Measurements from ENCODE around the gene CD81.

Gene CD81

GRCh38 chr11:2408671-2409070 is 31.6 kb downstream of the CD81 start:
- DNase-seq: no peak

GRCh38 chr11:2409126-2409525 is 32.0 kb downstream of the CD81 start:
- no peak for DNase-seq

GRCh38 chr11:2409611-2410468 is 32.7 kb downstream of the CD81 start:
- no peak for DNase-seq

- DNase-seq: no peak
Observed at GRCh38 chr11:2410616-2411015, 33.5 kb downstream of the CD81 start.

- no peak for DNase-seq
Observed at GRCh38 chr11:2411446-2412305, 34.6 kb downstream of the CD81 start.

- no peak for DNase-seq
Observed at GRCh38 chr11:2412323-2412722, 35.2 kb downstream of the CD81 start.

GRCh38 chr11:2413742-2414579 is 36.9 kb downstream of the CD81 start:
- DNase-seq: no peak

- DNase-seq: no peak
Observed at GRCh38 chr11:2414616-2415015, 37.5 kb downstream of the CD81 start.

- no peak for DNase-seq
Observed at GRCh38 chr11:2415171-2415570, 38.1 kb downstream of the CD81 start.

GRCh38 chr11:2415601-2416380 is 38.7 kb downstream of the CD81 start:
- DNase-seq: no peak

GRCh38 chr11:2416765-2417164 is 39.7 kb downstream of the CD81 start:
- no peak for DNase-seq

- no peak for DNase-seq
Observed at GRCh38 chr11:2417856-2418692, 41.0 kb downstream of the CD81 start.

- no peak for DNase-seq
Observed at GRCh38 chr11:2418693-2419360, 41.7 kb downstream of the CD81 start.

- peak; percentile 74 for DNase-seq
Observed at GRCh38 chr11:2419638-2420501, 42.8 kb downstream of the CD81 start.

- DNase-seq: peak; percentile 67
Observed at GRCh38 chr11:2420502-2421225, 43.6 kb downstream of the CD81 start.

- no peak for DNase-seq
Observed at GRCh38 chr11:2421226-2421994, 44.3 kb downstream of the CD81 start.

- no peak for DNase-seq
Observed at GRCh38 chr11:2421996-2422395, 44.9 kb downstream of the CD81 start.
